Measurements from ENCODE around the gene GOLM1.

DNA sequence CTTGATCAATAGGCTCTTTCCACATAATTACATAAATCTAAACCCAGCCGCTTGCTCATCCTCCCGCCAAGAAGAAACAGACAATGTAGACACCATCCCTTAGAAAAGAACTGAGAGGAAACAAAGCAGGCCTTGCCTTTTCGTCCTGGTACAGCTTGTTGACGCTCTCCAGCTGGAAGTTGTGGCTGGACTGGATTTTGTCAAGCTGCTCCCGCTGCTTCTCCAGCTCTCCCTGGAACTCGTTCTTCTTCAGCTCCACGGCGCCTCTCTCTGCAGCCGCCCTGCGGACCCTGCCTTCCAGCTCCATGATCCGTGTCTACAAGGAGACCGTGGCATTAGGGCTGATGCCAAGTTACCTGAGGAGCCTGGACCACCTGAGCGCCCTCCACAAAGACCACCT, 22.1 kb downstream of the GOLM1 start:
- no peak for TF ChIP-seq CTCF (IDR thresholded peaks at IDR 0.05)
- no peak for TF ChIP-seq POLR2AphosphoS5 (IDR thresholded peaks at IDR 0.05)
- no peak for TF ChIP-seq POLR2A (IDR thresholded peaks at IDR 0.05; ENCODE audit: low read depth)
